Limb (tissue), 2 donors: ENCODE measurements around the gene GIN1.
"Not testable (repeated sequence)": the region's sequence is repeated elsewhere in the genome, so short reads cannot be mapped to it uniquely, and the experiment has no call there.

Experiments used
- DNase-seq, 2 donors: peaks; one replicate each; pipeline ENCODE4 v3.0.0-alpha.2; 2016; ENCODE audit errors: extremely low spot score in 2 of 2

GIN1 gene

DNA sequence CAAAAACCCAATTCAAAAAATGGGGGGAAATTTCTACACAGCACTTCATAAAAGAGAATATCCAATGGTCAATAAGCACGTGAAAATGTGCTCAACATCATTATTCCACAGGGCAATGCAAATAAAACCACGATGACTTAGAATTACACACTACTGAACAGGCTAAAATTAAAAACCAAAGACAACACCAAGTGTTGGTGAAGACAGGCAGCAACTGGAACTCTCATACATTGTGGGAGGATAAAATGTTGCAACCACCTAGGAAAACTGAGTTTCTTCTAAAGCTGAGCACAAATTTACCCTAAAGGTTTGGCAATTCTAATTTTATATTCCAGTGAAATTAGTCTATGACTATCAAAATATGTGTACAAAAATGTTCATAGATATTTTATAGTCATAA, 9.5 kb downstream of the GIN1 start:
- no peak for DNase-seq

DNA sequence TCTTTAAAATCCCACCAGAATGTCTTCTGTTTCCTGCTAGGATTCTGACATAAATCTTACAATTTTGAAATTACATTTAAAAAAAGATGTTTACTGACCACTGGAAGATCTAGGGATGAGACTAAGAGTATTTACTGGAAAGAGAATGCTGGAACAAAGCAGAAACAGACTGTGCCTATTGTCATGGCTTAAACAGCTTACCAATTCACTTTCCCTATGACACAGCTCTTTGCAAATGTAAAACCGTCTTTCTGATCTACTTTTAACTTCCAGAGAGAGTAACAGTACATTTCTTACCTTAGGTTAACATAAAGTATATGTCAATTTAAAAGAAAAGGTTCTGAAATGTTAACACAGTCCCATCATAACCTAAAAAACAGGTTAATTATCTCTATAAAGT, 10.7 kb downstream of the GIN1 start:
- DNase-seq, result no peak

DNA sequence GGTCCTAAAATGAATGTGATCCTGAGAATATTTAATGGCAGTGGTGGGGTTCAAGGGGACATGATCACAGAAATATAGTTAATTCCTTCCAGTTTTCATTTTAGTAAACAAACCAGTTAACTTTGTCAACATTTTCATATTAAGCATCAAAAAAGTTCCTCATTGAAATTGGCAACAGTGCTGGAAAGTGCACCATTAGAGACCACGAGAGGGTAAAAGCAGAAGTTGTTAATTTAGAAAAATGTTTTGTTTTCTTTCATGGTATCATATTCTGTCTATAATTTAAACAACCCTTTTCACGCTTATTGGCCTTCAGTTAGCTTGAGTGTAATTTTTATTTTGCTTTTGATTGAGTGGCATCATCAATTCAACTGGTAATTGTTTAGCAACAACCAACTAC, 11.9 kb downstream of the GIN1 start:
- no peak for DNase-seq

DNA sequence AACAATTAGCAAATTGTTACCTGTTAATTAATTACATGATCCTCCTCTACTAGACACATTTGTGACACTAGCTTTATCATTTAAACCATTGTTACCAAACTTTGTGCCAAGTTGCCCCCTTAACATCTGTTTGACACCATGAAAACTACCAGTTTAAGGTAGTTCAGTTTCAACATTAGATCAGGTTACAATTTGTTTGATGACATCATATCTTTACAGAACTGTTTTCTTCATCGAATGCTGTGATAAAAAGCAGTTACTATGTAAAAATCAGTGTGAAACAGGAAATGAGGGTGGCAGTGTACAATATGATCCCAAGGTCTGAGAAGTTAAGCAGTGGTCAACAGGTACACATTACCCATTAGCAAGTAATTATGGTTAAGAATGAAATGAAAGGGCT, 17.7 kb downstream of the GIN1 start:
- no peak for DNase-seq

DNA sequence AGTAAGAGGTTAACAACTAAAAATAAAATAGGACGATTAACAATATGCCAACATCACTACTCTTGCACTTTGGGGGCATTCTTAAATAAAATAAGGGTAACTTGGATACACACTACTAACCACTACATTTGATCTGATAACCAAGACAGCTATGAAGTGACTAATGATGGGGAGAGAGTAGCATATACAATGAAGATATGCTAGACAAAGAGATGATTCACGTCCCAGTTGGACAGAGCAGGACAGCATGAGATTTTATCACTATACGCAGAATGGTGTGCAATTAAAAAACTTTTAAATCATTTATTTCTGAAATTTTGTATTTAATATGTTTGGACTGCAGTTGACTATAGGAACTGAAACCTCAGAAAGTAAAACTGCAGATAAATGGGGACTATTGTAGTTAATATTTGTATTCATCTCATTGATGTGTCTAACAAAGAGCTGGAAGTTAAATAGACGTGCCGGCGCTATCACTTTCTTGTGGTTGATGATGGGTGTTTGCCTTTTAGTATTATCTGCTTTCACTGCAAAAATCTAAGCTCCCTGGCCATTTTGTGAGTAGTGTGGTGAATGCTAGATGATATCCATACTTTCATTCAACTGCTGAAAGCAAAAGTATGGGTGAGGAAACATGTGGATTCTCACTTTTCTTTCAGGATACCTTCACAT, 18.7 kb downstream of the GIN1 start:
- no peak for DNase-seq

DNA sequence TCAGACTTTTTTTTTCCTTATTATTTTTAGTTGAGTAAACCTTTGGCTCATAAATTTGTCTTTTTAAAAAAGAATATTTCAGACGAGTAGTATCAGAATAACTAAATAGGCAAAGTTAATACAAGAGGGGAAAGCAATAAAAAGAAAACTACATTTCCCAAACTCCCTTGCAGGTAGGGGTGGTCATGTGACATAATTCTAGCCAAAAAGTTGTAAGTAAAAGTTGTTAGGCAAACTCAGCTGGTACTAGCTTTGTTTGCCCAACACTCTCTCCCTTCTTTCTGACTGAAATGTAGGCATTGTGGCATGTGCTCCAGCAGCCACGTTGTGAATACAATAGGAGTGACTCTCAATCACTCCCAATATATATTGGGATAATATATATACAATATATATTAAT, 20.9 kb downstream of the GIN1 start:
- no peak for DNase-seq

DNA sequence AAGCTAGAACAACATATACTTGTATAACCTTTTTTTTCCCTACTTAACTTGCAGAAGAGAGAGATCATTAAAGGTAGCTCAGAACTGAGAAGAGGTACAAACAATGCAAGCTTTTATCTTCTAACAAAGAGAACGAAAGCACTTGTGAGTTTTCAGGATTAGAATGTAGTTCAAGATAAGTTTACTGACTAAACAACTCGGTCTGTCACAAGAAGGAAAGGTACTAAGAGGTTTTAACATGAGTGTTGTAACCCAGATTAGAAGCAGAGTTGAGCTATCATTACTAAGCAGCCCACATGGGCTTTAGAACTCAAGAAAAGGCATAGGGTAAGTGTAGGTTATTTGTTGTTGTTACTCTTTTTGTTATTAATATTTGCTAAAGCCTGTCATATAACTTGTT, 25.2 kb downstream of the GIN1 start:
- no peak for DNase-seq

DNA sequence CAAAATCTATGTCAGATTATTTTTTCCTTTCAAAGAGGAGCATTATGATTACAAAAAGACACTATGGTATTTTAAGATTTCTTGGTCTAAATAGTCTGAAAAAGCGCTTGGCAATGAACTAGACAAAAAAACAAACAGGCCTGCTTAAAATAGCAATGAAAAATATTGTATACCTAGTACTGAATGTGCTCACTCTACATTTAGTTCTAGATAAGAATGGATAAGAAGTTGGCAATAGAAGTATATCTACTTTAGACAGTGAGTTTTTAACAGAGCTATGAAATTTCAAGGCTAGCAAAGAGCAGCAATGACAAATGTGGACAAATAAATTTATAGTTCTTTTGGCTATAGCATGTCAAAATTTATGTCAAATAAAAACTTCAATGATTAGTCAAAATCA, 26.2 kb downstream of the GIN1 start:
- DNase-seq, result no peak

DNA sequence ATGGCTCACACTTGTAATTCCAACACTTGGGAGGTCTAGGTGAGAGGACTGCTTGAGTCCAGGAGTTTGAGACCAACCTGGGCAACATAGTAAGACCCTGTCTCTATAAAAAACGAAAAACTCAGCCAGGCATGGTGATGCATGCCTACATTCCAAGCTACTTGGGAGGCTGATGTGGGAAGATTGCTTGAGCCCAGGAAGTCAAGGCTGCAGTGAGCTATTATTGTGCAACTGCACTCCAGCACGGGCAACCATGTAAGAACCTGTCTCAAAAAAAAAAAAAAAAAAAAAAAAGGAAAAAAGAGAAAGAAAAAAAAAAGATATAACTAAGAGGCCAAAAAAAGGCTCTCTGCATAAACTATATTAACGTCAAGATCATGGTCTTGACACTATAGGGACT, 27.3 kb downstream of the GIN1 start:
- no peak for DNase-seq

DNA sequence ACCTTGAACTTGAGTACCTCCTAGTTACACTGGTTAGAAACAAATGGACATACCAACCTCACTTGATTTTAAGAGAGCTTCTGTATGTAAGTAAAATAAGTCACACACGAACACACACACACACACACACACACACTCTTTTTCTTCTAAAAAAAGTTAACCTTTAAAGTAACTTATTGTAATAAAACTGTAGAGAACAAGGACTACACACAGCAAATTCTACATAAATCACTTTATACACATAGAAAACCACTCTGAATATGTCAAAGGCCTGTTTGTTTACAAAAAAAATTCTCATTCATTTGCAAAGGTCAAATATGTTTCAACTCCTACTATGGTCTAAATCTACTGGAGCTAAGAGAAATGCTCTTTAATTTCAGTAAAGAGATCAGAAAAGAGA, 29.1 kb downstream of the GIN1 start:
- DNase-seq, result no peak

DNA sequence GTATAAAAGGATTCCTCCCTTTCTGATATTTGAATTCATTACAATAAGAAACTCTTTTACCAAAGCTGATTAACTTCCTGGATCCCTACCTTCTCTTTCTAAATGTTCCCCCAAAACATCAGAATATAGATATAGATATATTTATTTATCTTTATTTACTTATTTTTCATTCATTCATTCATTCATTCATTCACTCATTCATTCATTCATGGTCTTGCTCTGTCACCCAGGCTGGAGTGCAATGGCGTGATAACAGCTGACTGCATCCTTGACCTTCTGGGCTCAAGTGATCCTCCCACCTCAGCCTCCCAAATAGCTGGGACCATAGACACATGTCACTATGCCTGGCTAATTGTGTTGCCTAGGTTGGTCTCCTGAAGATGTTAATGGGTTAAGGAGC, 30.7 kb downstream of the GIN1 start:
- DNase-seq, result no peak

DNA sequence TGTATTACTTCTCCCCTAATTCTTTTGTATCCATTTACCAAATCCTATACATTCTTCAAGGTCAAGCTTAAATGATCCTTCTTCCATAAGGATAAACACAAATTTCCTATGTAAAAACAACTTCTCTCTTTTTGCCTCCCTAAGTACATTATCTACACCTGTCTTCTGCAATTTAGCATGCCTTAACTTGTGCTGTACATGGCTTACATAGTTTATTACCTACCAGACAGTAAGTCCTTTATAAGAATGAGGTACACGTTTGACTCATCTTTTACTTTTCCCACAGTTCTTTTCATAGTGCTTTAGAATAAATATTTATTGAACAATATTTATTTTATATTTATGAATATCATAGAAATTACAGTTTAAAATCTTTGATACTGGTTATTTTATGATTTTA, 33.4 kb downstream of the GIN1 start:
- no peak for DNase-seq

DNA sequence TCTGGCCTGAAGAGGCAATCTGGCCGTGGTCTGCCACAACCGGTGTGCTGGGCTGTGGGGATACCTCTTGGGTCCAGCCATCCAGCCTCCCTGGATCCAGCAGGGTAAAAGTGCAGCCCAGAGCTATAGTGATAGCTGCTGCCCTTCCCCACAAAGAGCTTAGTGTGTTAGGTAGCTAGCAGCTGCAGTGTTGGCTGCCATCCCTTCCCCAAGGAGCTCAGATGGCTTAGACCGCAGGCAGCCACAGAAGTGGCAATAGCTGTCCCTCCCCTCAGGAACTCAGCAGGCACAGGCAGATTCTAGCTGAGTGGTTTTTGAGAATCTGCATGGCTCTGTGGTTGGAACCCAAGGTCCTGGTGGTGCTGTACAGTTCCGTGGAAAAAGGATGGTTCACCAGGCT, 40.1 kb downstream of the GIN1 start:
- DNase-seq, result no peak

DNA sequence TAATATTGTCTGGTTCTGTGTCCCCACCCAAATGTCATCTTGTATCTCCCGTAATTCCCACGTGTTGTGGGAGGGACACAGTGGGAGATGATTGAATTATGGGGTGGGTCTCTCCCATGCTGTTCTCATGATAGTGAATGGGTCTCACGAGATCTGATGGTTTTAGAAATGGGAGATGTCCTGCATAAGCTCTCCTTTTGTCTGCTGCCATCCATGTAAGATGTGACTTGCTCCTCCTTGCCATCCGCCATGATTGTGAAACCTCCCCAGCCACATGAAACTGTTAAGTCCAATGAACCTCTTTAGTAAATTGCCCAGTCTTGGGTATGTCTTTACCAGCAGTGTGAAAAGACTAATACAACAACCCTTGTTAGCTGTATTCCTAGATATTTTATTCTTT, 44.5 kb downstream of the GIN1 start:
- DNase-seq, result no peak

DNA sequence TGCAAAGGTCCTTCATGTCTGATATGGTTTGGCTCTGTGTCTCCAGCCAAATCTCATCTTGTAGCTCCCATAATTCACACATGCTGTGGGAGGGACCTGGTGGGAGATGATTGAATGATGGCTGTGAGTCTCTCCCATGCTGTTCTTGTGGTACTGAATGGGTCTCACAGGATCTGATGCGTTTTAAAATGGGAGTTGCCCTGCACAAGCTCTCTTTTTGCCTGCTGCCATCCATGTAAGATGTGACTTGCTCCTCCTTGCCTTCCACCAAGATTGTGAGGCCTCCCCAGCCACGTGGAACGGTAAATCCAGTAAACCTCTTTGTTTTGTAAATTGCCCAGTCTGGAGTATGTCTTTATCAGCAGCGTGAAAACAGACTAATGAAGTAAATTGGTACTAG, 46.4 kb downstream of the GIN1 start:
- DNase-seq, result not testable (repeated sequence)

DNA sequence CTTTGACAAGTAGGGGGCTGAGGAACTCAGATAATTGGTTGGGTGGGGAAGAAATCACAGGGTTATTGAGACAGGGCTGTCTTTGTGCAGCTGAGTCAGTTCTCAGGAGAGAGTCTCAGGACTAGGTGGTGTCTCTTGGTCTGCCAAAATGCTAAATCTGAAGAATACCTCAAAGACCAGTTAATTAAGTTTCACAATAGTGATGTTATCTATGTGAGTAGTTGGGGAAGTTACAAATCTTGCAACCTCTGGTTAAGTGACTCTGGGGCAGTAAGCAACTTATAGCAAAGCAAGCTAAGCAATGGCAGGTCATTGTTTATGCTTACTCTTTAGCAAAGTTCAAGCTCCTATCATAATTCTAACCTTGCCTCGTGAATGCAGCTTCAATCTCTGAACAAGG, 53.6 kb downstream of the GIN1 start:
- DNase-seq, result no peak

DNA sequence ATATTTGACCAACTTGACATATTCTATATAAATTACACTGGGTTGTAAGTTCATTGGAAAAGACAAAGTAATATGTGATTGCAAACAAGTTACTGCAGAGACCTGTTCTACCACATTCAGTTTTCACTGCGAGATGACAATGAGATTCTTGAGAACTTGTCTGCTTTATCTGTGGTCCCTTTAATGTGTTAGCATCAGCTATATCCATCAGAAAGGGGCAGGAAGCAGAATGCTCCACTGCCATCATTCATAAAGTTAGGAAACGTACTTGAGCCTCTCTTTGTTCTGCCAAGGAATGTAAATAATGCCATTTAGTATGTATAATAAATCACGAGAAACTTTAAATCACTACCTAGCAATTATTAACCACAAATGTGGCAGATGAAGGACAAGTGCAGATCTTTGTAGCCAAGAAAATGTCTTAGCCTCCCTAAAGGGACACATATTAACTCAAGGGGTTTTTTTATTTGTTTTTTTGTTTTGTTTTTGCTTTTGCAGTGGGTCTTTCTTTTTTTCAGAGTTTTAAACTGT, 59.4 kb downstream of the GIN1 start:
- no peak for DNase-seq

DNA sequence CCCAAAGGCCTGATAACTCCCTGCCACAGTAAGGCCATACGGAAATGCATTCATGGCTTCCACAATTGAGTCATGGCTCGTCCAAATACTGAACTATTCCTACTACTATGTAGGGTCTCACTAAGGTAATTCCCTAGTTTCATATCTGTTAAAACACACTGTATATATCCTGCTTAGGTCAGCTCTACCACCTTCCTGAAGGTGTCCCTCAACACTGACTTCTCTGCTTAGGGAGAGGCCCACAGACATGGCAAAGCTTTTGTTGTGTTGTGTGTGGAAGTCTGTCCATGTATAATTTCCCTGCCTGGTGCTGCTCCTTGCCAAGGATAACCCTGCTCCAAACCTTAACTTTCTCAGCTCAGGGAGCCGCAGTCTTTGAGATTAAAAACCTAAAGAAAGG, 60.4 kb downstream of the GIN1 start:
- no peak for DNase-seq

DNA sequence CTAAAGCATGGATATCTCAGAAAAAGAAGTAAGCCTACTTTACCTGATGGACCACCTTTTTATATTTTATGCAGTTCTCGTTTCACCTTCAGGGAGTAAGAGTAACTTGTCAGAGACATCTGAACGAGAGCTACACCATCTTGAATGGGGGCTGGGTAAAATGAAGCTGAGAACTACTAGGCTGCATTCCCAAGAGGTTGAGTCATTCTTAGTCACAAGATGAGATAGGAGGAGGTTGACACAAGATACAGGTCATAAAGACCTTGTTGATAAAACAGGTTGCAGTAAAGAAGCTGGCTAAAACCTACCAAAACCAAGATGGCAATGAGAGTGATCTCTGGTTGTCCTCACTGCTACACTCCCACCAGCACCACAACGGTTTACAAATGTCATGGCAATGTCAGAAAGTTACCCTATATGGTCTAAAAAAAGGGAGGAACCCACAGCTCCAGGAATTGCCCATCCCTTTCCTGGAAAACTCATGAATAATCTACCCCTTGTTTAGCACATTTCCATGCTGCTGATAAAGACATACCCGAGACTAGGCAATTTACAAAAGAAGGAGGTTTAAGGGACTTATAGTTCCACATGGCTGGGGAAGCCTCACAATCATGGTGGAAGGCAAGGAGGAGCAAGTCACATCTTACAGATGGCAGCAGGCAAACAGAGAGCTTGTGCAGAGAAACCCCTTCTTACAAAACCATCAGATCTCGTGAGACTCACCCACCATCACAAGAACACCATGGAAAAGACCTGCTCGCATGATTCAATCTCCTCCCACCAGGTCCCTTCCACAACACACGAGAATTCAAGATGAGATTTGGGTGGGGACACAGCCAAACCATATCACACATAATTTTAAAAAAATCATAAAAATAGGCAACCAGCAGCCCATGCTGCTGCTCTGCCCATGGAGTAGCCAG, 62.5 kb downstream of the GIN1 start:
- no peak for DNase-seq

DNA sequence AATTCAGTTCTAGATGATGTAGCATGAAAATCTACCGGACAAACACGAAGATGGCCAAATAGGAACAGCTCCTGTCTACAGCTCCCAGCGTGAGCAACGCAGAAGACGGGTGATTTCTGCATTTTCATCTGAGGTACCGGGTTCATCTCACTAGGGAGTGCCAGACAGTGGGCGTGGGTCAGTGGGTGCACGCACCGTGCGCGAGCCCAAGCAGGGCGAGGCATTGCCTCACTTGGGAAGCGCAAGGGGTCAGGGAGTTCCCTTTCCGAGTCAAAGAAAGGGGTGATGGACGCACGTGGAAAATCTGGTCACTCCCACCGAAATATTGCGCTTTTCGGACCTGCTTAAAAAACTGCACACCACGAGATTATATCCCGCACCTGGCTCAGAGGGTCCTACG, 73.2 kb downstream of the GIN1 start:
- DNase-seq, result not testable (repeated sequence)

DNA sequence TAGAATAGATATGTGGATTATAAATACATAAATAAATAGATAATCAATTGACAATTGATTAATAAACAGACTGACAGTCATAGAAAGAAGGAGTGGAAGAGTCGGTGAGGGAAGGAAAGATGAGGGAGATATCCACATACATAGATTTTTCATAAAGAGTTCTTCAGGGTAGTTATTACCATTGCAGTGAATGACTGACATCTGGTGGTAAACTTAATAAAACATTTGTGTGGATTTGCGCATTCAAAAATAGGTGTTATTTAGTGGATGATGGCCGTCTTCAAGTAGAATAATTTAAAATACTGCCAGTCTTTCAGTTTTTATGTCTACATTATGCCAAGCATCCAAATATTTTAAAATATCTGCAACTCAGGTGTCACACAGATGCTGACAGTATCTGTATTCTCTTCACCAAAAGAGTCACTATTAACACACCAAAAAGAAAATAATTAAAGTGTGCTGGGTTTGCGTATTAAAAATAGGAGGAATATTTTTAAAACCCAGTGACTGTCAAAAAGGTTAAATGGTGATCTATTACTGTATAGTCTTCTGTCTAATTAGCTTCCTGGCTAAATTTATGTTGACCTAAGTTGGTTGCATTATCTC, 78.8 kb downstream of the GIN1 start:
- peak in 1 of 2 donors; percentile 72 for DNase-seq

DNA sequence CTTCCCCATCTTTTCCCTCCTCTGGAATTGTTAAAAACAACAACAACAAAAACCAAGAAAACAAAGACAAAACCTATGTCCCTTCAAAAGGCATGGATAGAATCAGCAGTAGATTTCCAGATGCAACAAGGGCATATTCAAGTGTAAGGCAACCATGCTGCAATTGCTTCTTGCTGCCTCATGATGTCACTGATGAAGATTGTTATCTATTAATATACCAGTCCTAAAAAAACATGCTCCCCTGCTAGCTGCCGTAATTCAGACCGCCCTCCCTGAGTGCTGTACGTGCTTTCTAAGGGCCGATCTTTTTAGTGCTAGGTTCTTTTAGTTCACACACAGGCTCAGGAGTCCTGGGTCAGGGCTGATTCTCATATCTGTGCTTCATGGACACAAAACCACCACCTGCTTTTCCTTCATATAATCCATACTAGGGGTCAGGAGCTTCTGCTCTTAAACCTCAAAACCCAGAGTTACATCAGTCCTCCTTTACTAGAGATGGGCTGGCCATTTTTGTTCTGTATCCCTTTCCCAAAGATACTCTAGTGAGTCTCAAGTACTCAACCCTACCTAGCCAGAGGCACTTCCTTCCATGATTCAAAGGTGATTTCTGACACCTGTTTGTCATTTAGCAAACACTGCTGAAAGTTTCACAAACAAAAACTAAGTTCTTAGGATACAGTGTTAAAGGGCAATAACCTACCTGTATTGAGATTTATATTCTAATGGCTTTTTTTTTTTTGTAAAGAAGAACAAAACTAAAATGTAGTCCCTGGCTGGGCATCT, 82.1 kb downstream of the GIN1 start:
- no peak for DNase-seq
